HepG2 (cell line): Measurements from ENCODE around the gene E2F1. TPM values are rescaled to one million over a fixed set of nuclear protein-coding genes. Genes with fewer than 3 reads are reported as not detected.

Experiments
- ARHGAP35 ChIP-seq: sonication (generic); formaldehyde crosslinking; IDR thresholded peaks from 2 replicates; pipeline ENCODE4 v1.9.0; 2022; ENCODE audit warnings: mild to moderate bottlenecking, inconsistent platforms, moderate library complexity, missing genetic modification reagents, borderline replicate concordance
- CCAR2 ChIP-seq: fragments of 200-400 bp; formaldehyde crosslinking; optimal IDR thresholded peaks from 2 replicates; pipeline ENCODE3; 2018; ENCODE audit warnings: low read depth, mild to moderate bottlenecking, low read length, moderate library complexity
- KDM5B ChIP-seq: sonication (generic); formaldehyde crosslinking; IDR thresholded peaks from 2 replicates; pipeline ENCODE4 v1.4.0; 2020; ENCODE audit warnings: missing genetic modification reagents, mild to moderate bottlenecking, borderline replicate concordance
- NFE2L1 ChIP-seq: sonication (generic); formaldehyde crosslinking; IDR thresholded peaks from 2 replicates; pipeline ENCODE4 v1.4.0; 2020; ENCODE audit warnings: missing genetic modification reagents, mild to moderate bottlenecking, borderline replicate concordance
- ONECUT2 ChIP-seq: sonication (generic); formaldehyde crosslinking; IDR thresholded peaks from 2 replicates; pipeline ENCODE4 v1.4.0; 2020; ENCODE audit warnings: missing genetic modification reagents
- RCOR2 ChIP-seq: IDR thresholded peaks from 2 replicates; pipeline ENCODE4 v1.6.1; 2016; ENCODE audit warnings: missing biosample characterization, missing genetic modification reagents
- ZBTB3 ChIP-seq: sonication (generic); formaldehyde crosslinking; IDR thresholded peaks from 2 replicates; pipeline ENCODE4 v1.4.0; 2020; ENCODE audit warnings: low read depth, mild to moderate bottlenecking, moderate library complexity, missing genetic modification reagents, borderline replicate concordance
- ZNF30 ChIP-seq: sonication (generic); formaldehyde crosslinking; IDR thresholded peaks from 2 replicates; pipeline ENCODE4 v1.5.0; 2020; ENCODE audit warnings: mild to moderate bottlenecking, missing genetic modification reagents
- ZNF350 ChIP-seq: sonication (generic); formaldehyde crosslinking; IDR thresholded peaks from 2 replicates; pipeline ENCODE4 v1.4.0; 2020; ENCODE audit warnings: mild to moderate bottlenecking, low read depth, missing genetic modification reagents, borderline replicate concordance
- ZNF432 ChIP-seq: sonication (generic); formaldehyde crosslinking; IDR thresholded peaks from 2 replicates; pipeline ENCODE4 v1.5.0; 2020; ENCODE audit warnings: missing genetic modification reagents, mild to moderate bottlenecking, borderline replicate concordance
- ZNF501 ChIP-seq: sonication (generic); formaldehyde crosslinking; IDR thresholded peaks from 2 replicates; pipeline ENCODE4 v1.5.1; 2020; ENCODE audit warnings: mild to moderate bottlenecking, moderate library complexity, missing genetic modification reagents
- ZNF7 ChIP-seq: IDR thresholded peaks from 2 replicates; pipeline ENCODE4 v1.6.1; 2016; ENCODE audit warnings: missing biosample characterization, missing genetic modification reagents
- ZNF720 ChIP-seq: sonication (generic); formaldehyde crosslinking; IDR thresholded peaks from 2 replicates; pipeline ENCODE4 v1.4.0; 2020; ENCODE audit warnings: missing genetic modification reagents
- ZNF737 ChIP-seq: sonication (generic); formaldehyde crosslinking; IDR thresholded peaks from 2 replicates; pipeline ENCODE4 v1.5.0; 2020; ENCODE audit warnings: missing genetic modification reagents, mild to moderate bottlenecking, borderline replicate concordance
- ZNF792 ChIP-seq: IDR thresholded peaks from 2 replicates; pipeline ENCODE4 v1.6.1; 2016
- polyA plus RNA-seq, 8 experiments: library from polyadenylated mRNA; depleted of rRNA in 3 of 8; stranded (reverse) in 7 of 8; unstranded in 1 of 8; fragments of >200 nt; fragmentation: Illumina TruSeq in 4 of 8; extraction: Trizol in 4 of 8; gene quantifications; 2 replicates each; pipeline versions ENCODE4 v1.2.1 to v1.2.3, GENCODE V29; 2011 to 2016; ENCODE audit warnings: low read depth in 4 of 8, missing spikeins in 1 of 8, mixed read lengths in 1 of 8; ENCODE audit not compliant: insufficient read depth in 1 of 8
- total RNA-seq, 5 experiments: library from RNA; depleted of rRNA; stranded (reverse); fragments of >200 nt; fragmentation: Illumina TruSeq; extraction: Trizol; gene quantifications; 2 replicates each; pipeline ENCODE4 v1.2.3, GENCODE V29; 2016; ENCODE audit warnings: low read depth in 1 of 5
- TF ChIP-seq, protein P1 (sequence below): sonication (generic); formaldehyde crosslinking; IDR thresholded peaks from 2 replicates; pipeline ENCODE4 v1.8.0; 2022; ENCODE audit warnings: mild to moderate bottlenecking, missing genetic modification reagents
- TF ChIP-seq, protein P2 (sequence below): sonication (generic); formaldehyde crosslinking; IDR thresholded peaks from 2 replicates; pipeline ENCODE4 v1.4.0; 2020; ENCODE audit warnings: missing genetic modification reagents
- TF ChIP-seq, protein P3 (sequence below): sonication (generic); formaldehyde crosslinking; IDR thresholded peaks from 2 replicates; pipeline ENCODE4 v1.5.0; 2020; ENCODE audit warnings: mild to moderate bottlenecking, missing genetic modification reagents, borderline replicate concordance
- TF ChIP-seq, protein P4 (sequence below): sonication (generic); formaldehyde crosslinking; IDR thresholded peaks from 2 replicates; pipeline ENCODE4 v1.4.0; 2020; ENCODE audit warnings: missing genetic modification reagents
- TF ChIP-seq, protein P5 (sequence below): sonication (generic); formaldehyde crosslinking; IDR thresholded peaks from 2 replicates; pipeline ENCODE4 v1.4.0; 2020; ENCODE audit warnings: mild to moderate bottlenecking, missing genetic modification reagents

The E2F1 gene
- total and polyA plus RNA-seq, 2 of the 13 experiments (the other 11 are each of a cell fraction or from before 2014, with no cell fraction given) = 25.5 to 39.4 TPM

DNA sequence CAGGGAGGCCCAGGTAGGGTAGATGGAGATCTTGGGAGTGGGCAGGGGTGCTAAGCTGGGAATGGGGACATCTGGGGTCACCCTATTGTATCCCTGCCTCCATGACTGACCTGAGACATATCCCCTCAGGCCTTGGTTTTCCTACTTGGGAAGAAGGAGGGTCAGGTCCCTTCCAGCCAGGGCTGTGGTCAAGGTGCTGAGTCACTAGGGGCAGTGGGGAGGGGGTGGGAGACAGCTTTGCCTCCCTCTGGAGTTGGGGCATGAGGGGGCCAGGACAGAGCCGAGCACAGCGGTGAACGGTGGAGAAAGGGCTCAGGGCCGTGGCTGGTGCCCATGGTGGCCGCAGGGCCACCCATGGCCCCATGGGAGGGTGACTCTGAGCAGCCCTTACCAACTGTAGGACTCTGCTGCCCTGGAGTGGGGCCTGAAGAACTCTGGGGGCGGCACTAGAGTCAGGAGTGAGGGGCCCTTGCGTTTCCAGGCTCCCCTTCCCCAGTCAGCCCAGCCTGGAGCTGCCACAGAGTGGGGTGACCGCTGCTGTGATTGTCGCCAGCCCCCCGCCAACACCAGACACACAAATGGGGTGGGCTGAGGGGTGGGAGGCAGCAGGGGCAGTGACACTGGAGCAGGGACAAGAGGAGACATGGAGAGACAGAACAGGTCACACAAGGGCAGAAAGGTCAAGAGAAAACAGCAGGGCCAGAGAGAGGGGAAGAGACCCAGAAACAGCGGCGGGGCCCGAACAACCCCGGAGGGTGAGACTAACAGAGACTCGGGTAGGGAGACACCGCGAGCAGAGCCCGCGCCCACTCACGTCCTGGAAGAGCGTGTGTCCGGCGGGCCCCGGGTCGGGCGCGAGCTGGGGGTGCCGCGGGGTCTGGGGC lies 12.5 kb downstream of the E2F1 start (continued):
- TF ChIP-seq KDM5B (CRISPR knock-in tag) = no peak
- TF ChIP-seq ZNF501 (CRISPR knock-in tag) = peak; percentile 60
- TF ChIP-seq, protein P1, sequence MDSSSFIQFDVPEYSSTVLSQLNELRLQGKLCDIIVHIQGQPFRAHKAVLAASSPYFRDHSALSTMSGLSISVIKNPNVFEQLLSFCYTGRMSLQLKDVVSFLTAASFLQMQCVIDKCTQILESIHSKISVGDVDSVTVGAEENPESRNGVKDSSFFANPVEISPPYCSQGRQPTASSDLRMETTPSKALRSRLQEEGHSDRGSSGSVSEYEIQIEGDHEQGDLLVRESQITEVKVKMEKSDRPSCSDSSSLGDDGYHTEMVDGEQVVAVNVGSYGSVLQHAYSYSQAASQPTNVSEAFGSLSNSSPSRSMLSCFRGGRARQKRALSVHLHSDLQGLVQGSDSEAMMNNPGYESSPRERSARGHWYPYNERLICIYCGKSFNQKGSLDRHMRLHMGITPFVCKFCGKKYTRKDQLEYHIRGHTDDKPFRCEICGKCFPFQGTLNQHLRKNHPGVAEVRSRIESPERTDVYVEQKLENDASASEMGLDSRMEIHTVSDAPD (CRISPR knock-in tag) = no peak
- no peak for TF ChIP-seq ZNF350 (CRISPR knock-in tag)
- TF ChIP-seq, protein P2, sequence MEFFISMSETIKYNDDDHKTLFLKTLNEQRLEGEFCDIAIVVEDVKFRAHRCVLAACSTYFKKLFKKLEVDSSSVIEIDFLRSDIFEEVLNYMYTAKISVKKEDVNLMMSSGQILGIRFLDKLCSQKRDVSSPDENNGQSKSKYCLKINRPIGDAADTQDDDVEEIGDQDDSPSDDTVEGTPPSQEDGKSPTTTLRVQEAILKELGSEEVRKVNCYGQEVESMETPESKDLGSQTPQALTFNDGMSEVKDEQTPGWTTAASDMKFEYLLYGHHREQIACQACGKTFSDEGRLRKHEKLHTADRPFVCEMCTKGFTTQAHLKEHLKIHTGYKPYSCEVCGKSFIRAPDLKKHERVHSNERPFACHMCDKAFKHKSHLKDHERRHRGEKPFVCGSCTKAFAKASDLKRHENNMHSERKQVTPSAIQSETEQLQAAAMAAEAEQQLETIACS = no peak
- TF ChIP-seq ZNF30 (CRISPR knock-in tag) = no peak
- TF ChIP-seq, protein P3, sequence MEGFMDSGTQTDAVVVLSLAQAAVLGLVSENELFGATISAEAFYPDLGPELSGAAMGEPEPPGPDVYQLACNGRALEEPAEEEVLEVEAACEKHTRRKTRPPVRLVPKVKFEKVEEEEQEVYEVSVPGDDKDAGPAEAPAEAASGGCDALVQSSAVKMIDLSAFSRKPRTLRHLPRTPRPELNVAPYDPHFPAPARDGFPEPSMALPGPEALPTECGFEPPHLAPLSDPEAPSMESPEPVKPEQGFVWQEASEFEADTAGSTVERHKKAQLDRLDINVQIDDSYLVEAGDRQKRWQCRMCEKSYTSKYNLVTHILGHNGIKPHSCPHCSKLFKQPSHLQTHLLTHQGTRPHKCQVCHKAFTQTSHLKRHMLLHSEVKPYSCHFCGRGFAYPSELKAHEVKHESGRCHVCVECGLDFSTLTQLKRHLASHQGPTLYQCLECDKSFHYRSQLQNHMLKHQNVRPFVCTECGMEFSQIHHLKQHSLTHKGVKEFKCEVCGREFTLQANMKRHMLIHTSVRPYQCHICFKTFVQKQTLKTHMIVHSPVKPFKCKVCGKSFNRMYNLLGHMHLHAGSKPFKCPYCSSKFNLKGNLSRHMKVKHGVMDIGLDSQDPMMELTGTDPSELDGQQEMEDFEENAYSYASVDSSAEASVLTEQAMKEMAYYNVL (CRISPR knock-in tag) = 0 out of 2 replicates have a peak, but pooled peaks have one; percentile 45
- TF ChIP-seq ZNF432 (CRISPR knock-in tag) = no peak
- no peak; the same call in 1 of the 2 replicates for TF ChIP-seq NFE2L1
- TF ChIP-seq ZNF792 (CRISPR knock-in tag) = peak; percentile 6; the same call in 1 of the 2 replicates
- no peak for TF ChIP-seq ZNF7 (CRISPR knock-in tag)
- 0 out of 2 replicates have a peak, but pooled peaks have one; percentile 43 for TF ChIP-seq ARHGAP35 (CRISPR knock-in tag)
- TF ChIP-seq ZNF720 (CRISPR knock-in tag) = 0 out of 2 replicates have a peak, but pooled peaks have one; percentile 50
- no peak for TF ChIP-seq ZBTB3 (CRISPR knock-in tag)
- no peak for TF ChIP-seq ONECUT2 (CRISPR knock-in tag)
- TF ChIP-seq CCAR2 = no peak
- TF ChIP-seq, protein P4, sequence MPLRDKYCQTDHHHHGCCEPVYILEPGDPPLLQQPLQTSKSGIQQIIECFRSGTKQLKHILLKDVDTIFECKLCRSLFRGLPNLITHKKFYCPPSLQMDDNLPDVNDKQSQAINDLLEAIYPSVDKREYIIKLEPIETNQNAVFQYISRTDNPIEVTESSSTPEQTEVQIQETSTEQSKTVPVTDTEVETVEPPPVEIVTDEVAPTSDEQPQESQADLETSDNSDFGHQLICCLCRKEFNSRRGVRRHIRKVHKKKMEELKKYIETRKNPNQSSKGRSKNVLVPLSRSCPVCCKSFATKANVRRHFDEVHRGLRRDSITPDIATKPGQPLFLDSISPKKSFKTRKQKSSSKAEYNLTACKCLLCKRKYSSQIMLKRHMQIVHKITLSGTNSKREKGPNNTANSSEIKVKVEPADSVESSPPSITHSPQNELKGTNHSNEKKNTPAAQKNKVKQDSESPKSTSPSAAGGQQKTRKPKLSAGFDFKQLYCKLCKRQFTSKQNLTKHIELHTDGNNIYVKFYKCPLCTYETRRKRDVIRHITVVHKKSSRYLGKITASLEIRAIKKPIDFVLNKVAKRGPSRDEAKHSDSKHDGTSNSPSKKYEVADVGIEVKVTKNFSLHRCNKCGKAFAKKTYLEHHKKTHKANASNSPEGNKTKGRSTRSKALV (CRISPR knock-in tag) = no peak
- no peak for TF ChIP-seq RCOR2
- TF ChIP-seq ZNF737 (CRISPR knock-in tag) = no peak
- TF ChIP-seq, protein P5, sequence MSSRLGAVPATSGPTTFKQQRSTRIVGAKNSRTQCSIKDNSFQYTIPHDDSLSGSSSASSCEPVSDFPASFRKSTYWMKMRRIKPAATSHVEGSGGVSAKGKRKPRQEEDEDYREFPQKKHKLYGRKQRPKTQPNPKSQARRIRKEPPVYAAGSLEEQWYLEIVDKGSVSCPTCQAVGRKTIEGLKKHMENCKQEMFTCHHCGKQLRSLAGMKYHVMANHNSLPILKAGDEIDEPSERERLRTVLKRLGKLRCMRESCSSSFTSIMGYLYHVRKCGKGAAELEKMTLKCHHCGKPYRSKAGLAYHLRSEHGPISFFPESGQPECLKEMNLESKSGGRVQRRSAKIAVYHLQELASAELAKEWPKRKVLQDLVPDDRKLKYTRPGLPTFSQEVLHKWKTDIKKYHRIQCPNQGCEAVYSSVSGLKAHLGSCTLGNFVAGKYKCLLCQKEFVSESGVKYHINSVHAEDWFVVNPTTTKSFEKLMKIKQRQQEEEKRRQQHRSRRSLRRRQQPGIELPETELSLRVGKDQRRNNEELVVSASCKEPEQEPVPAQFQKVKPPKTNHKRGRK (CRISPR knock-in tag) = 0 out of 2 replicates have a peak, but pooled peaks have one; percentile 46
